ENCODE measurements around the gene MAML3. TPM values are rescaled to one million over a fixed set of nuclear protein-coding genes. Genes with fewer than 3 reads are reported as not detected.
A peak's percentile ranks its signal among the peaks of the same experiment; 100 is the strongest.

MAML3 gene
- total and polyA plus RNA-seq, 2 of the 13 experiments (the other 11 are each of a cell fraction or from before 2014, with no cell fraction given), result 0.05 to 0.13 TPM

DNA sequence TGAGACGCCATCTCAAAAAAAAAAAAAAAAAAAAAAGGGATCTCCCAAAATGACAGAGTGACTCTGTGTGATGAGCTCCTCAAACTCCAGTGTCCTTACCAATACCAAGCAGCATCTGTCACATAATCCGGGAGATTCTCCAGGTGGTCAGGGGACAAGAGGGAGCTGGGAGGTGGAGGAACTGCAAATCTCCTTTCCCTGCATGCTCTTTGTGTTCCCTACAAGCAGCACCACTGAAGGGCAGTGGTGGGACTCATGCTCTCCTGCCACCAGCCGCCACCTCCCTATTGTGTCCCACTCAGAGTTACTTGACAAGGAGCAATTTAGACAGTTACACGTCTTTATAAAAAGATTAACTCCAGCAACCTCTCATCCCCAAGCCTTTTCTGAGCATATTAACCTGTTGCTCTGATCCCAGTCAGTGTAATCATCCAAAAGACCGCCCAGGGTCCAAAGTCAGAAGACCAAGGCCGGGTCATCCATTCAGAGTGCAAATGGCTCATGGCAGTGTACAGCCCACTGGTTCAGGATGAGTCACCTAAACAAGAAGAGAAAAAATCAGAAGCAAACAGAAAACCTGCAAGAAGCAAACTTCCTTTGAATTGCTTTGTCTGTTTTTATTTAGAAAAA, 464.8 kb downstream of the MAML3 start (continued):
- TF ChIP-seq U2AF2 (IDR thresholded peaks at IDR 0.05; ENCODE audit: low read depth, low read length) (no peak), RNF2 (conservative IDR thresholded peaks at IDR 0.05; ENCODE audit: low read depth) (no peak), ZNF773 (CRISPR knock-in tag; IDR thresholded peaks at IDR 0.05; ENCODE audit: borderline replicate concordance) (no peak), ZNF879 (CRISPR knock-in tag; IDR thresholded peaks at IDR 0.05) (no peak), SOX13 (IDR thresholded peaks at IDR 0.05) (peak; percentile 81; the same call in 1 of the 2 replicates), SOX13 (CRISPR knock-in tag; conservative IDR thresholded peaks at IDR 0.05 in 1 of 2, IDR thresholded peaks at IDR 0.05 in 1 of 2) (peak in 1 of 2 experiments; percentile 94; a peak in 2 of 4 replicates), GABPA (IDR thresholded peaks at IDR 0.05; ENCODE audit: low read depth, low read length) (no peak), GABPA (CRISPR knock-in tag; IDR thresholded peaks at IDR 0.05; ENCODE audit: low read depth) (peak; percentile 67; the same call in 1 of the 2 replicates), MEIS2 (CRISPR knock-in tag; IDR thresholded peaks at IDR 0.05) (peak; percentile 80; the same call in 1 of the 2 replicates), ZNF234 (CRISPR knock-in tag; conservative IDR thresholded peaks at IDR 0.05) (no peak), XBP1 (CRISPR knock-in tag; IDR thresholded peaks at IDR 0.05) (peak; percentile 80; the same call in 1 of the 2 replicates), ZFP36L1 (CRISPR knock-in tag; IDR thresholded peaks at IDR 0.05) (no peak; the same call in 1 of the 2 replicates), KLF12 (CRISPR knock-in tag; IDR thresholded peaks at IDR 0.05; ENCODE audit: borderline replicate concordance) (no peak), JUND (CRISPR knock-in tag; IDR thresholded peaks at IDR 0.05) (peak; percentile 95), PAWR (CRISPR knock-in tag; IDR thresholded peaks at IDR 0.05; ENCODE audit: borderline replicate concordance) (no peak), BORCS8-MEF2B (CRISPR knock-in tag; IDR thresholded peaks at IDR 0.05) (no peak), SRSF4 (IDR thresholded peaks at IDR 0.05; ENCODE audit: low read depth, low read length, poor library complexity, severe bottlenecking) (no peak), ZNF761 (CRISPR knock-in tag; conservative IDR thresholded peaks at IDR 0.05) (no peak), ZNF780A (CRISPR knock-in tag; IDR thresholded peaks at IDR 0.05) (no peak), ONECUT2 (CRISPR knock-in tag; IDR thresholded peaks at IDR 0.05) (no peak)
- TF ChIP-seq, protein P1, sequence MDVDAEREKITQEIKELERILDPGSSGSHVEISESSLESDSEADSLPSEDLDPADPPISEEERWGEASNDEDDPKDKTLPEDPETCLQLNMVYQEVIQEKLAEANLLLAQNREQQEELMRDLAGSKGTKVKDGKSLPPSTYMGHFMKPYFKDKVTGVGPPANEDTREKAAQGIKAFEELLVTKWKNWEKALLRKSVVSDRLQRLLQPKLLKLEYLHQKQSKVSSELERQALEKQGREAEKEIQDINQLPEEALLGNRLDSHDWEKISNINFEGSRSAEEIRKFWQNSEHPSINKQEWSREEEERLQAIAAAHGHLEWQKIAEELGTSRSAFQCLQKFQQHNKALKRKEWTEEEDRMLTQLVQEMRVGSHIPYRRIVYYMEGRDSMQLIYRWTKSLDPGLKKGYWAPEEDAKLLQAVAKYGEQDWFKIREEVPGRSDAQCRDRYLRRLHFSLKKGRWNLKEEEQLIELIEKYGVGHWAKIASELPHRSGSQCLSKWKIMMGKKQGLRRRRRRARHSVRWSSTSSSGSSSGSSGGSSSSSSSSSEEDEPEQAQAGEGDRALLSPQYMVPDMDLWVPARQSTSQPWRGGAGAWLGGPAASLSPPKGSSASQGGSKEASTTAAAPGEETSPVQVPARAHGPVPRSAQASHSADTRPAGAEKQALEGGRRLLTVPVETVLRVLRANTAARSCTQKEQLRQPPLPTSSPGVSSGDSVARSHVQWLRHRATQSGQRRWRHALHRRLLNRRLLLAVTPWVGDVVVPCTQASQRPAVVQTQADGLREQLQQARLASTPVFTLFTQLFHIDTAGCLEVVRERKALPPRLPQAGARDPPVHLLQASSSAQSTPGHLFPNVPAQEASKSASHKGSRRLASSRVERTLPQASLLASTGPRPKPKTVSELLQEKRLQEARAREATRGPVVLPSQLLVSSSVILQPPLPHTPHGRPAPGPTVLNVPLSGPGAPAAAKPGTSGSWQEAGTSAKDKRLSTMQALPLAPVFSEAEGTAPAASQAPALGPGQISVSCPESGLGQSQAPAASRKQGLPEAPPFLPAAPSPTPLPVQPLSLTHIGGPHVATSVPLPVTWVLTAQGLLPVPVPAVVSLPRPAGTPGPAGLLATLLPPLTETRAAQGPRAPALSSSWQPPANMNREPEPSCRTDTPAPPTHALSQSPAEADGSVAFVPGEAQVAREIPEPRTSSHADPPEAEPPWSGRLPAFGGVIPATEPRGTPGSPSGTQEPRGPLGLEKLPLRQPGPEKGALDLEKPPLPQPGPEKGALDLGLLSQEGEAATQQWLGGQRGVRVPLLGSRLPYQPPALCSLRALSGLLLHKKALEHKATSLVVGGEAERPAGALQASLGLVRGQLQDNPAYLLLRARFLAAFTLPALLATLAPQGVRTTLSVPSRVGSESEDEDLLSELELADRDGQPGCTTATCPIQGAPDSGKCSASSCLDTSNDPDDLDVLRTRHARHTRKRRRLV (CRISPR knock-in tag; IDR thresholded peaks at IDR 0.05), result no peak
- TF ChIP-seq, protein P2, sequence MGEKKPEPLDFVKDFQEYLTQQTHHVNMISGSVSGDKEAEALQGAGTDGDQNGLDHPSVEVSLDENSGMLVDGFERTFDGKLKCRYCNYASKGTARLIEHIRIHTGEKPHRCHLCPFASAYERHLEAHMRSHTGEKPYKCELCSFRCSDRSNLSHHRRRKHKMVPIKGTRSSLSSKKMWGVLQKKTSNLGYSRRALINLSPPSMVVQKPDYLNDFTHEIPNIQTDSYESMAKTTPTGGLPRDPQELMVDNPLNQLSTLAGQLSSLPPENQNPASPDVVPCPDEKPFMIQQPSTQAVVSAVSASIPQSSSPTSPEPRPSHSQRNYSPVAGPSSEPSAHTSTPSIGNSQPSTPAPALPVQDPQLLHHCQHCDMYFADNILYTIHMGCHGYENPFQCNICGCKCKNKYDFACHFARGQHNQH (CRISPR knock-in tag; IDR thresholded peaks at IDR 0.05), result peak; percentile 97
- TF ChIP-seq, protein P3, sequence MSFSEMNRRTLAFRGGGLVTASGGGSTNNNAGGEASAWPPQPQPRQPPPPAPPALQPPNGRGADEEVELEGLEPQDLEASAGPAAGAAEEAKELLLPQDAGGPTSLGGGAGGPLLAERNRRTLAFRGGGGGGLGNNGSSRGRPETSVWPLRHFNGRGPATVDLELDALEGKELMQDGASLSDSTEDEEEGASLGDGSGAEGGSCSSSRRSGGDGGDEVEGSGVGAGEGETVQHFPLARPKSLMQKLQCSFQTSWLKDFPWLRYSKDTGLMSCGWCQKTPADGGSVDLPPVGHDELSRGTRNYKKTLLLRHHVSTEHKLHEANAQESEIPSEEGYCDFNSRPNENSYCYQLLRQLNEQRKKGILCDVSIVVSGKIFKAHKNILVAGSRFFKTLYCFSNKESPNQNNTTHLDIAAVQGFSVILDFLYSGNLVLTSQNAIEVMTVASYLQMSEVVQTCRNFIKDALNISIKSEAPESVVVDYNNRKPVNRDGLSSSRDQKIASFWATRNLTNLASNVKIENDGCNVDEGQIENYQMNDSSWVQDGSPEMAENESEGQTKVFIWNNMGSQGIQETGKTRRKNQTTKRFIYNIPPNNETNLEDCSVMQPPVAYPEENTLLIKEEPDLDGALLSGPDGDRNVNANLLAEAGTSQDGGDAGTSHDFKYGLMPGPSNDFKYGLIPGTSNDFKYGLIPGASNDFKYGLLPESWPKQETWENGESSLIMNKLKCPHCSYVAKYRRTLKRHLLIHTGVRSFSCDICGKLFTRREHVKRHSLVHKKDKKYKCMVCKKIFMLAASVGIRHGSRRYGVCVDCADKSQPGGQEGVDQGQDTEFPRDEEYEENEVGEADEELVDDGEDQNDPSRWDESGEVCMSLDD (CRISPR knock-in tag; IDR thresholded peaks at IDR 0.05; ENCODE audit: borderline replicate concordance), result no peak

All from HepG2 (cell line).